PC-3 (cell line): ENCODE measurements around the gene RTF1.

ENCODE experiments used
- CTCF ChIP-seq: fragments of 300-600 bp; sonication (generic); conservative IDR thresholded peaks from 2 replicates; pipeline ENCODE4 v1.5.1; 2017; ENCODE audit warnings: antibody characterized with exemption, low read depth, mild to moderate bottlenecking, low read length
- EZH2 ChIP-seq: fragments of 300-600 bp; sonication (generic); IDR thresholded peaks from one replicate; pipeline ENCODE4 v1.6.1; 2017; ENCODE audit warnings: antibody characterized with exemption, mild to moderate bottlenecking, low read length; ENCODE audit not compliant: unreplicated experiment
- EZH2phosphoT487 ChIP-seq: fragments of 300-600 bp; sonication (generic); IDR thresholded peaks from 2 replicates; pipeline ENCODE4 v1.6.1; 2018; ENCODE audit warnings: mild to moderate bottlenecking, antibody characterized with exemption, low read length, borderline replicate concordance

- no peak for TF ChIP-seq EZH2phosphoT487
- no peak for TF ChIP-seq CTCF
- TF ChIP-seq EZH2: no peak
Observed at GRCh38 chr15:41523097-41523496, 106.2 kb downstream of the RTF1 start.
